ENCODE data around the gene VSTM4.

GRCh38 chr10:48982584-48982983, 132.7 kb downstream of the VSTM4 start:
- TF ChIP-seq POLR2A (IDR thresholded peaks at IDR 0.05; ENCODE audit: low read length) (no peak), GATA1 (IDR thresholded peaks at IDR 0.05; ENCODE audit: low read depth, low read length) (no peak)

Measured in erythroblast (primary cell).